Activated CD8-positive, alpha-beta memory T cell treated with anti-CD3 and anti-CD28 coated beads for 24 hours (primary cell): ENCODE data around the gene GPR18.

Experiments used
- DNase-seq: peaks from one replicate; pipeline ENCODE4 v3.0.0-alpha.2; 2020

The GPR18 gene

GRCh38 chr13:99258210-99258860 lies at the start of gene GPR18:
Gene GPR18, minus strand, starts transcription at chr13:99258379. Its CDS starts 2,507 bp downstream, at chr13:99255872.
- DNase-seq: no peak

- no peak for DNase-seq
Observed at GRCh38 chr13:99307648-99308339, 49.6 kb upstream of the GPR18 start.

- no peak for DNase-seq
Observed at GRCh38 chr13:99307247-99307646, 49.1 kb upstream of the GPR18 start, which contains the start of gene GPR183. Gene GPR183, minus strand, starts transcription at chr13:99307399. Its CDS starts 11,254 bp downstream, at chr13:99296145.

GRCh38 chr13:99305566-99305965 lies 47.4 kb upstream of the GPR18 start:
- DNase-seq: no peak

GRCh38 chr13:99305158-99305557 lies 47.0 kb upstream of the GPR18 start:
- DNase-seq: no peak

- DNase-seq: no peak
Observed at GRCh38 chr13:99304541-99304940, 46.4 kb upstream of the GPR18 start.

GRCh38 chr13:99303863-99304521 lies 45.8 kb upstream of the GPR18 start:
- no peak for DNase-seq

- DNase-seq: no peak
Observed at GRCh38 chr13:99302637-99303505, 44.7 kb upstream of the GPR18 start.

- DNase-seq: no peak
Observed at GRCh38 chr13:99301913-99302636, 43.9 kb upstream of the GPR18 start.

GRCh38 chr13:99301056-99301838 lies 43.1 kb upstream of the GPR18 start:
- no peak for DNase-seq

GRCh38 chr13:99299920-99300341 lies 41.8 kb upstream of the GPR18 start:
- no peak for DNase-seq

GRCh38 chr13:99299256-99299919 lies 41.2 kb upstream of the GPR18 start:
- DNase-seq: no peak

GRCh38 chr13:99298056-99298455 lies 39.9 kb upstream of the GPR18 start:
- no peak for DNase-seq

- no peak for DNase-seq
Observed at GRCh38 chr13:99297331-99297730, 39.2 kb upstream of the GPR18 start.

GRCh38 chr13:99296398-99296797 lies 38.2 kb upstream of the GPR18 start:
- DNase-seq: no peak

GRCh38 chr13:99295488-99296252 lies 37.5 kb upstream of the GPR18 start:
- DNase-seq: no peak

- DNase-seq: no peak
Observed at GRCh38 chr13:99294958-99295357, 36.8 kb upstream of the GPR18 start.

- DNase-seq: no peak
Observed at GRCh38 chr13:99294198-99294597, 36.0 kb upstream of the GPR18 start.

- no peak for DNase-seq
Observed at GRCh38 chr13:99293178-99293577, 35.0 kb upstream of the GPR18 start.

GRCh38 chr13:99290894-99291293 lies 32.7 kb upstream of the GPR18 start:
- no peak for DNase-seq
